ENCODE measurements around the gene GDPGP1. TPM values are rescaled to one million over a fixed set of nuclear protein-coding genes. Genes with fewer than 3 reads are reported as not detected.

Gene GDPGP1
- total and polyA plus RNA-seq, 2 of the 4 experiments (the other 2 are of a cell fraction): 2.3 to 4.1 TPM

GRCh38 chr15:90264671-90265070, 30.7 kb downstream of the GDPGP1 start:
- peak overlapping the region; percentile 76 for H2AK5ac ChIP-seq (ENCODE audit: low read depth, low read length)
- peak overlapping the region; percentile 97 for H4K91ac ChIP-seq (ENCODE audit: insufficient read depth, low read depth, low read length)
- no peak overlapping the region for H2BK15ac ChIP-seq (ENCODE audit: low read depth, low read length)
- H3K18ac ChIP-seq (ENCODE audit: low read depth, low read length): no peak overlapping the region
- H3K9ac ChIP-seq (ENCODE audit: low read depth, low read length): peak overlapping the region; percentile 98
- H4K8ac ChIP-seq (ENCODE audit: low read depth in 2 of 2, low read length in 2 of 2): peak overlapping the region; percentile 96 to 100
- no peak for ATAC-seq (ENCODE audit: low read depth)
- peak overlapping the region; percentile 28; the same call in 1 of the 2 replicates for H3K27ac ChIP-seq (ENCODE audit: insufficient read depth, low read length)
- in situ Hi-C loops (cut with MboI; ENCODE audit: low sequenced_read_pairs): no loop called here
- 83% methylated on average over 1 of the region's 4 CpGs; no CpG with 5 or more reads in 1 of the 2 experiments for WGBS, 2 experiments (ENCODE audit: extremely low coverage in 2 of 2, insufficient read length in 1 of 2)
- peak overlapping the region; percentile 99; the same call in 1 of the 2 replicates for H3K56ac ChIP-seq (ENCODE audit: extremely low read depth, insufficient read depth, low read length)
- peaks cover 4% of the 10 kb centered on the region for H3K36me3 ChIP-seq (ENCODE audit: control insufficient read depth, insufficient read depth, low read length)
- ChIA-PET CTCF (no interaction called here), POLR2A (ENCODE audit: unreplicated experiment) (no interaction called here)
- H3K27me3 ChIP-seq (ENCODE audit: control insufficient read depth, insufficient read depth, low read length): no peaks in the 10 kb centered on the region
- peak overlapping the region; percentile 97 for H2AFZ ChIP-seq (replicated peaks; ENCODE audit: low read length, poor library complexity)
- peak overlapping the region; percentile 96 for H2AK9ac ChIP-seq (replicated peaks; ENCODE audit: low read depth, low read length, poor library complexity)
- H4K20me1 ChIP-seq (ENCODE audit: insufficient read depth, low read length): peaks cover 28% of the 10 kb centered on the region; the same call in 1 of the 2 replicates
- dilution Hi-C loops (cut with HindIII; ENCODE audit: low sequenced_read_pairs, unreplicated experiment): no loop called here
- H3K4me1 ChIP-seq (ENCODE audit: control insufficient read depth, insufficient read depth, low read length): peaks cover 7% of the 10 kb centered on the region
- peak overlapping the region; percentile 93 for H3K4me2 ChIP-seq (ENCODE audit: low read depth, low read length)
- BruUV-seq (replicated peaks): no TSS peak
- no peak for DNase-seq
- peak overlapping the region; percentile 98 for H4K5ac ChIP-seq (ENCODE audit: low read depth, low read length)
- peaks cover 12 to 51% of the 10 kb centered on the region in 2 experiments for H3K79me1 ChIP-seq (ENCODE audit: low read depth in 1 of 2, low read length in 2 of 2)
- TF ChIP-seq ELK1 (IDR thresholded peaks at IDR 0.05; ENCODE audit: borderline replicate concordance, low read depth, low read length): no peak
- TF ChIP-seq BHLHE40 (IDR thresholded peaks at IDR 0.05; ENCODE audit: low read depth, low read length): no peak
- TF ChIP-seq CEBPB (IDR thresholded peaks at IDR 0.05; ENCODE audit: low read depth, low read length): no peak
- H3K4ac ChIP-seq (ENCODE audit: low read depth, low read length): peak overlapping the region; percentile 95
- H3K23ac ChIP-seq (ENCODE audit: low read depth, low read length): peak overlapping the region; percentile 92
- H2BK20ac ChIP-seq (ENCODE audit: low read depth, low read length): 0 out of 2 replicates have a peak overlapping the region, but pooled peaks have one; percentile 20
- H2BK5ac ChIP-seq (ENCODE audit: low read depth, low read length, poor library complexity, severe bottlenecking): peak overlapping the region; percentile 91
- H3K4me3 ChIP-seq (ENCODE audit: insufficient read depth, low read depth, low read length): peak overlapping the region; percentile 90; the same call in 1 of the 2 replicates
- peaks cover 10% of the 10 kb centered on the region for H3K9me1 ChIP-seq (ENCODE audit: insufficient read depth, low read length)
- peak overlapping the region; percentile 96 for H3K14ac ChIP-seq (replicated peaks; ENCODE audit: low read depth, low read length)
- no peak overlapping the region for H2BK120ac ChIP-seq (ENCODE audit: low read depth, low read length)
- intact Hi-C loops (cut with micrococcal nuclease): no loop called here
- no peaks in the 10 kb centered on the region for H3K9me3 ChIP-seq (ENCODE audit: control insufficient read depth, insufficient read depth, low read length)
